GM18502 (cell line): ENCODE measurements around the gene ELMO3.
A peak's percentile ranks its signal among the peaks of the same experiment; 100 is the strongest.

Experiments used
- ATAC-seq: cut with Tn5 transposase; IDR thresholded peaks from one replicate; pipeline ENCODE4 v1.9.1; 2021; ENCODE audit warnings: mild to moderate bottlenecking; ENCODE audit not compliant: unreplicated experiment, poor library complexity

ELMO3 gene

GRCh38 chr16:67179421-67180080 lies 19.4 kb upstream of the ELMO3 start:
- ATAC-seq: no peak

GRCh38 chr16:67180166-67180565 lies 18.8 kb upstream of the ELMO3 start:
- ATAC-seq: no peak

GRCh38 chr16:67181346-67181745 lies 17.6 kb upstream of the ELMO3 start:
- ATAC-seq: no peak

GRCh38 chr16:67182288-67182687 lies 16.6 kb upstream of the ELMO3 start:
- ATAC-seq: no peak

- ATAC-seq: no peak
These were observed 15.7 kb upstream of the ELMO3 start for GRCh38 chr16:67183284-67183626.

- peak; percentile 92 for ATAC-seq
These were observed 15.1 kb upstream of the ELMO3 start, which contains the start of gene MATCAP1 for GRCh38 chr16:67183627-67184452. MATCAP1 (minus strand) TSS chr16:67183963; CDS start chr16:67180610, 3,353 bp downstream.

- ATAC-seq: no peak
These were observed 14.4 kb upstream of the ELMO3 start for GRCh38 chr16:67184453-67184994.

- no peak for ATAC-seq
These were observed 13.8 kb upstream of the ELMO3 start for GRCh38 chr16:67184995-67185650.

- no peak for ATAC-seq
These were observed 13.2 kb upstream of the ELMO3 start for GRCh38 chr16:67185651-67186134.

GRCh38 chr16:67186550-67186950 lies 12.4 kb upstream of the ELMO3 start:
- no peak for ATAC-seq

- ATAC-seq: no peak
These were observed 11.6 kb upstream of the ELMO3 start for GRCh38 chr16:67187175-67187890.

- no peak for ATAC-seq
These were observed 10.6 kb upstream of the ELMO3 start for GRCh38 chr16:67188323-67188722.

- ATAC-seq: no peak
These were observed 10.1 kb upstream of the ELMO3 start for GRCh38 chr16:67188798-67189197.

GRCh38 chr16:67190041-67190440 lies 8.9 kb upstream of the ELMO3 start, which contains the start of gene EXOC3L1:
EXOC3L1 (minus strand) TSS chr16:67190136; CDS start chr16:67189676, 460 bp downstream.
- no peak for ATAC-seq

- ATAC-seq: no peak
These were observed 8.2 kb upstream of the ELMO3 start for GRCh38 chr16:67190448-67191399.

- no peak for ATAC-seq
These were observed 7.4 kb upstream of the ELMO3 start for GRCh38 chr16:67191411-67191994.

GRCh38 chr16:67191995-67192681 lies 6.8 kb upstream of the ELMO3 start, which contains the start of gene E2F4:
E2F4 (plus strand) TSS chr16:67192155; CDS start chr16:67192228, 73 bp downstream.
- peak; percentile 88 for ATAC-seq
